Measurements from ENCODE around the gene KIAA1217.
"Not testable (repeated sequence)": the region's sequence is repeated elsewhere in the genome, so short reads cannot be mapped to it uniquely, and the experiment has no call there.

The KIAA1217 gene

DNA sequence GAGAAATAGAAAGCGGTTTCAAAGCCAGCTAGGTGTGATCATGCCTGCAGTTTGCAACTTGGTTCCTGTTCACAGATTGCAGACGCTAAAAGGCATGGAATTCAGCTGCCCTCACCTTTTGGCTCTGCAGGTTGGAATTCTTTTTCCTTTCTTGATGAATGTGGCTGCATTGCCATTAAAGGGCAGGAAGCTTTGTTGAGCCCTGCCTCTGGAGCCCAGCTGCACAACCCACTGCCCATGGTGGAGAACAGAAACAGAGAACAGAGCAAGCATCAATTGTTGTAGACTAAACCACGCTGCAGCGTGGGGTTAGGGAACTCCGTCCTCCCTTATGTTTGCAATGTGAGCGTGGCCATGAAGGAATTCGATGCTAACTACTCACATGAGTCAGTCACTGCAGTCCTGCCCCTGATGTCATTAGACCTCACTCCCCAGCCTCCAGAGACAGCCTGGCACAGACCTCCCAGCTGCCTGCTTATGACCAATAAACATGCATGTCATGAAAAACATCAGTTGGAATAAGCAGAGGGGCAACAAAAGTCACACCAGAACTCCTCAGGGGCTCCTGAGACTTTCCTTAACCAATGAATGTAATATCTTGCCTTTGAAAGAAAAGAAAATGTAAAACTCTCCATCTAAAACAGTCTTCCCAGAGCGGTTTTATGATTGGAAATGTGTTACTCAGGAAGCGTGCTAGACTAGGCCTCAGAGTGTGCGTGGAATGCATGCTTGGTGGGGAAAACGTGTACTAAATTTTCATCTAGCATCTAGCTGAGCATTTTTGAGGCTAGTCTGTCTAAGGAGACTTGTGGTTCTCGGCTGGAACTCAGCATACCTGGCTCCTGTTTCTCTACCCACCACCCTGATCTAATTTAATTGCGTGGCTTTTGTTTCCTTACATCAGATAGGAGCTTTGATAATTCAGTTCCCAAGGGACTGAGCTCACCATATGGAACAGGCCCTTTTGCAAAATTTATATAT is 232.2 kb downstream of the KIAA1217 start:
- H3K27me3 ChIP-seq, result no peaks in the 10 kb centered on the region
- no peaks in the 10 kb centered on the region for H3K36me3 ChIP-seq
- no peak overlapping the region for H3K27ac ChIP-seq
- TF ChIP-seq, protein P1, sequence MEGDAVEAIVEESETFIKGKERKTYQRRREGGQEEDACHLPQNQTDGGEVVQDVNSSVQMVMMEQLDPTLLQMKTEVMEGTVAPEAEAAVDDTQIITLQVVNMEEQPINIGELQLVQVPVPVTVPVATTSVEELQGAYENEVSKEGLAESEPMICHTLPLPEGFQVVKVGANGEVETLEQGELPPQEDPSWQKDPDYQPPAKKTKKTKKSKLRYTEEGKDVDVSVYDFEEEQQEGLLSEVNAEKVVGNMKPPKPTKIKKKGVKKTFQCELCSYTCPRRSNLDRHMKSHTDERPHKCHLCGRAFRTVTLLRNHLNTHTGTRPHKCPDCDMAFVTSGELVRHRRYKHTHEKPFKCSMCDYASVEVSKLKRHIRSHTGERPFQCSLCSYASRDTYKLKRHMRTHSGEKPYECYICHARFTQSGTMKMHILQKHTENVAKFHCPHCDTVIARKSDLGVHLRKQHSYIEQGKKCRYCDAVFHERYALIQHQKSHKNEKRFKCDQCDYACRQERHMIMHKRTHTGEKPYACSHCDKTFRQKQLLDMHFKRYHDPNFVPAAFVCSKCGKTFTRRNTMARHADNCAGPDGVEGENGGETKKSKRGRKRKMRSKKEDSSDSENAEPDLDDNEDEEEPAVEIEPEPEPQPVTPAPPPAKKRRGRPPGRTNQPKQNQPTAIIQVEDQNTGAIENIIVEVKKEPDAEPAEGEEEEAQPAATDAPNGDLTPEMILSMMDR (IDR thresholded peaks at IDR 0.05), result no peak
- no peaks in the 10 kb centered on the region for H3K9me3 ChIP-seq
- H3K4me3 ChIP-seq (ENCODE audit: low read depth in 1 of 2, low read length in 1 of 2), result no peak overlapping the region
- no peaks in the 10 kb centered on the region for H3K4me1 ChIP-seq (ENCODE audit: control insufficient read depth in 1 of 2, insufficient read depth in 1 of 2, low read depth in 1 of 2, low read length in 1 of 2)

DNA sequence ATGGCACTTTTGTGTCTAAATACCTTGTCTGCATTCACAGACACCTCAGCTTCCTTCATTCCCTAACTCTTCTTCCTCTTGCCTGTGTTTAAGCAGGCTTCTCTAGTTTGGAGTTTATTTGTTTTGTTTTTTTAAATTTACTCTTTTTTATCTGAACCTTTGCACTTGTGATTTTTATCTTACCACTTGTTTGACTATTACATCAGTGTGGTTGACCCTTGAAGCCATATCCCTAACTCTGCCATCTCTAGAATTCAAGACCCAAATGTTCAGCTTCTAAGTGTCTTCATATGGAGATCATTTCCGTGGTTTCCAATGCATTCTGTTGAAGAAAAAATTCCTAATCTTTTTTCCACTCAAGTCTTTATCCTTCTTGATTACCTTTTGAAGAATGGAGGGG is 233.3 kb downstream of the KIAA1217 start:
- H3K4me1 ChIP-seq (ENCODE audit: control insufficient read depth in 1 of 2, insufficient read depth in 1 of 2, low read depth in 1 of 2, low read length in 1 of 2), result no peaks in the 10 kb centered on the region
- TF ChIP-seq, protein P1 (IDR thresholded peaks at IDR 0.05), result no peak
- H3K4me3 ChIP-seq (ENCODE audit: low read depth in 1 of 2, low read length in 1 of 2), result no peak overlapping the region
- no peaks in the 10 kb centered on the region for H3K36me3 ChIP-seq
- no peaks in the 10 kb centered on the region for H3K27me3 ChIP-seq
- no peaks in the 10 kb centered on the region for H3K9me3 ChIP-seq
- H3K27ac ChIP-seq, result no peak overlapping the region

DNA sequence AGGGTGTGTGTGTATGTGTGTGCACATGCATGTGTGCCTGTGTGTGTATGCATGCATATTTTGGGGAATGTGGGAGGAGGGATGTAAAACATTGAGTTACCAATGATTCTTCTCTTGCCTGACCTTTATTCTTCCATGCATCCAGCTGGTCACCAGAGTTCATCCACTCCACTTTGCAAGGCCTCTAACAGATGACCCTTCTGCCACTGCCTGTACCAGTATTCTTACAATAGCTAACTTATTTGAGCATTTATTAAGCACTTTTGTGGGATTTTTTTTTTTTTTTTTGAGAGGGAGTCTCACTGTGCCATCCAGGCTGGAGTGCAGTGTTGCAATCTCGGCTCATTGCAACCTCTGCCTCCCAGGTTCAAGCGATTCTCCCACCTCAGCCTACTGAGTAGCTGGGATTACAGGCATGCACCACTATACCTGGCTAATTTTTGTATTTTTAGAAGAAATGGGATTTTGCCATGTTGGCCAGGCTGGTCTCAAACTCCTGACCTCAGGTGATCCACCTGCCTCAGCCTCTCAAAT is 233.8 kb downstream of the KIAA1217 start:
- H3K36me3 ChIP-seq; H3K4me1 ChIP-seq (ENCODE audit: control insufficient read depth in 1 of 2, insufficient read depth in 1 of 2, low read depth in 1 of 2, low read length in 1 of 2): not testable (repeated sequence)

DNA sequence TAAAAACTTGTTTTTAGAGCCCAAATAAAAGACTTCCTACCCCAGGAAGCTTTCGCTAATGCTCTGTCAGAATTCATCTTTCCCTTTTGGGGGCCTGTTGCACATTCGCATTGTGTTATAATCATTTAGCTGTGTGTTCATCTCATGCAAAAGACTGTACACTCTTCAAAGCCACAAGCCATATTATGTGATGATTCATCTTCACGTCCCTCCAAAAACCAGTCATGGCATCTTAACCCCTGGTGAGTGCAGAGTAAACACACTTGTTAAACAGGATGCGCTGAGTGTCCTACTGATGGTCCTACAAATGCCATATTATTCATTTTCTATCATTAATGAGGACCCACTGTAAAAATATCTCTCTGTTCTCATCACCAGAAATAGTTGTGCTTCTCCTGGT is 235.4 kb downstream of the KIAA1217 start:
- H3K4me1 ChIP-seq (ENCODE audit: control insufficient read depth in 1 of 2, insufficient read depth in 1 of 2, low read depth in 1 of 2, low read length in 1 of 2), result no peaks in the 10 kb centered on the region

More for the DNA sequence above, 233.8 kb downstream of the KIAA1217 start:
- not testable (repeated sequence) for H3K9me3 ChIP-seq; H3K4me3 ChIP-seq (ENCODE audit: low read depth in 1 of 2, low read length in 1 of 2); H3K27me3 ChIP-seq; H3K27ac ChIP-seq

DNA sequence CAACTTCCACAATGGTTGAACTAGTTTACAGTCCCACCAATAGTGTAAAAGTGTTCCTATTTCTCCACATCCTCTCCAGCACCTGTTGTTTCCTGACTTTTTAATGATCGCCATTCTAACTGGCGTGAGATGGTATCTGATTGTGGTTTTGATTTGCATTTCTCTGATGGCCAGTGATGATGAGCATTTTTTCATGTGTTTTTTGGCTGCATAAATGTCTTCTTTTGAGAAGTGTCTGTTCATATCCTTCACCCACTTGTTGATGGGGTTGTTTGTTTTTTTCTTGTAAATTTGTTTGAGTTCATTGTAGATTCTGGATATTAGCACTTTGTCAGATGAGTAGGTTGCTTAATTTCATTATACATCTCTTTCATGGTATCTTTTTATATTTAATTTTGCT is 237.0 kb downstream of the KIAA1217 start:
- H3K36me3 ChIP-seq; H3K27me3 ChIP-seq; H3K4me1 ChIP-seq (ENCODE audit: control insufficient read depth in 1 of 2, insufficient read depth in 1 of 2, low read depth in 1 of 2, low read length in 1 of 2); H3K27ac ChIP-seq; H3K4me3 ChIP-seq (ENCODE audit: low read depth in 1 of 2, low read length in 1 of 2); H3K9me3 ChIP-seq: not testable (repeated sequence)

More for the DNA sequence above, 235.4 kb downstream of the KIAA1217 start:
- Histone ChIP-seq H3K27me3 (no peaks in the 10 kb centered on the region), H3K27ac (no peak overlapping the region), H3K36me3 (no peaks in the 10 kb centered on the region), H3K9me3 (no peaks in the 10 kb centered on the region), H3K4me3 (ENCODE audit: low read depth in 1 of 2, low read length in 1 of 2) (no peak overlapping the region)
- TF ChIP-seq, protein P1 (IDR thresholded peaks at IDR 0.05), result no peak

DNA sequence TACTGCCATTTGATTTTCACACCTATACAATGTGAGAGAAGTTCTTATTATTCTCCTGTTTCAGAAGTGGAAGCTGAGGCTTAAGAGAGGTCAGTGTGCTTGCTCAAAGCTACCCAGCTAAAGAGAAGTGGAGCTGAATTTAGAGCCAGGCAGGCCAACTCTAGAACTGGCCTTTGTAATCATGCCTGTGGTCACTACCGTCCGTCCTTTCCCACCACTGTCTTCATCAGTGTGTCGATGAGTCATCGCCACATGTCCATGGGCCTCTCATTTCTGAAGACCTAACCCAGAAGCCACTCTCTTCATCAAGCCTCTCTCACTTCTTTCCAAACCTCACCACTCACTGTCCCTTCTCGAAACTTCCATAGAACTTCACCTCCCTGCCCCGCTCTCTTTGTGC is 237.8 kb downstream of the KIAA1217 start:
- H3K36me3 ChIP-seq, result no peaks in the 10 kb centered on the region
- H3K9me3 ChIP-seq, result no peaks in the 10 kb centered on the region
- TF ChIP-seq, protein P1 (IDR thresholded peaks at IDR 0.05), result no peak
- H3K27me3 ChIP-seq, result no peaks in the 10 kb centered on the region
- H3K4me3 ChIP-seq (ENCODE audit: low read depth in 1 of 2, low read length in 1 of 2), result no peak overlapping the region
- H3K27ac ChIP-seq, result no peak overlapping the region
- H3K4me1 ChIP-seq (ENCODE audit: control insufficient read depth in 1 of 2, insufficient read depth in 1 of 2, low read depth in 1 of 2, low read length in 1 of 2), result no peaks in the 10 kb centered on the region
